SK-N-SH treated with all-trans-retinoic acid at 6 μM for 48 hours (cell line): ENCODE data around the gene SUFU.
A peak's percentile ranks its signal among the peaks of the same experiment; 100 is the strongest.

Experiments used
- ATAC-seq: fragments of 200-7000 bp; cut with Tn5 transposase; 3 replicates; pipeline ENCODE4 v1.9.1; 2020; ENCODE audit warnings: mild to moderate bottlenecking, moderate library complexity
- ARNTL ChIP-seq: fragments of 450-650 bp; formaldehyde crosslinking; IDR thresholded peaks from 2 replicates; pipeline ENCODE4 v1.5.0; 2020; ENCODE audit warnings: low read depth, mild to moderate bottlenecking, moderate library complexity, borderline replicate concordance
- BACH2 ChIP-seq: fragments of 250-450 bp; sonication (Bioruptor Pico); IDR thresholded peaks from 2 replicates; pipeline ENCODE4 v1.9.0; 2021; ENCODE audit warnings: mild to moderate bottlenecking, borderline replicate concordance
- ESRRG ChIP-seq: fragments of 250-450 bp; sonication (Bioruptor Pico); IDR thresholded peaks from 2 replicates; pipeline ENCODE4 v1.6.1; 2021; ENCODE audit warnings: mild to moderate bottlenecking
- GLIS3 ChIP-seq: fragments of 250-450 bp; sonication (Bioruptor Pico); IDR thresholded peaks from 2 replicates; pipeline ENCODE4 v1.5.0; 2020; ENCODE audit warnings: mild to moderate bottlenecking, moderate library complexity
- ISL1 ChIP-seq: fragments of 250-450 bp; sonication (Bioruptor Pico); IDR thresholded peaks from 2 replicates; pipeline ENCODE4 v2.1.2; 2022; ENCODE audit warnings: mild to moderate bottlenecking, moderate library complexity
- OSR1 ChIP-seq: fragments of 250-450 bp; sonication (Bioruptor Pico); IDR thresholded peaks from 2 replicates; pipeline ENCODE4 v1.8.0; 2022; ENCODE audit warnings: moderate library complexity, mild to moderate bottlenecking, inconsistent platforms
- RARB ChIP-seq: fragments of 250-450 bp; sonication (Bioruptor Pico); IDR thresholded peaks from 2 replicates; pipeline ENCODE4 v1.8.0; 2021; ENCODE audit warnings: mild to moderate bottlenecking, moderate library complexity
- TCF4 ChIP-seq: fragments of 250-450 bp; sonication (Bioruptor Pico); IDR thresholded peaks from 2 replicates; pipeline ENCODE4 v1.8.0; 2021; ENCODE audit warnings: mild to moderate bottlenecking, moderate library complexity, borderline replicate concordance
- TOX ChIP-seq: fragments of 250-450 bp; sonication (Bioruptor Pico); IDR thresholded peaks from 2 replicates; pipeline ENCODE4 v1.8.0; 2021; ENCODE audit warnings: mild to moderate bottlenecking, moderate library complexity, borderline replicate concordance
- ZC3H10 ChIP-seq: fragments of 250-450 bp; sonication (Bioruptor Pico); IDR thresholded peaks from 2 replicates; pipeline ENCODE4 v1.5.1; 2021; ENCODE audit warnings: mild to moderate bottlenecking, moderate library complexity
- ZFP3 ChIP-seq: fragments of 250-450 bp; sonication (Bioruptor Pico); IDR thresholded peaks from 2 replicates; pipeline ENCODE4 v1.5.0; 2020; ENCODE audit warnings: mild to moderate bottlenecking, moderate library complexity
- ZFP30 ChIP-seq: fragments of 450-650 bp; formaldehyde crosslinking; IDR thresholded peaks from 2 replicates; pipeline ENCODE4 v1.5.0; 2022; ENCODE audit warnings: mild to moderate bottlenecking, moderate library complexity
- ZNF565 ChIP-seq: fragments of 450-650 bp; formaldehyde crosslinking; conservative IDR thresholded peaks from 2 replicates; pipeline ENCODE4 v1.5.0; 2020; ENCODE audit warnings: low read depth, mild to moderate bottlenecking, moderate library complexity
- ZNF70 ChIP-seq: fragments of 450-650 bp; formaldehyde crosslinking; IDR thresholded peaks from 2 replicates; pipeline ENCODE4 v1.5.0; 2020; ENCODE audit warnings: mild to moderate bottlenecking, moderate library complexity
- TF ChIP-seq, protein P1 (sequence below): fragments of 250-450 bp; sonication (Bioruptor Pico); IDR thresholded peaks from 2 replicates; pipeline ENCODE4 v1.5.1; 2021; ENCODE audit warnings: mild to moderate bottlenecking, moderate library complexity
- TF ChIP-seq, protein P2 (sequence below): fragments of 250-450 bp; sonication (Bioruptor Pico); IDR thresholded peaks from 2 replicates; pipeline ENCODE4 v1.8.0; 2021; ENCODE audit warnings: low read depth, mild to moderate bottlenecking, moderate library complexity, borderline replicate concordance
- TF ChIP-seq, protein P3 (sequence below): fragments of 250-450 bp; sonication (Bioruptor Pico); IDR thresholded peaks from 2 replicates; pipeline ENCODE4 v1.5.0; 2020; ENCODE audit warnings: mild to moderate bottlenecking, moderate library complexity

The SUFU gene

DNA sequence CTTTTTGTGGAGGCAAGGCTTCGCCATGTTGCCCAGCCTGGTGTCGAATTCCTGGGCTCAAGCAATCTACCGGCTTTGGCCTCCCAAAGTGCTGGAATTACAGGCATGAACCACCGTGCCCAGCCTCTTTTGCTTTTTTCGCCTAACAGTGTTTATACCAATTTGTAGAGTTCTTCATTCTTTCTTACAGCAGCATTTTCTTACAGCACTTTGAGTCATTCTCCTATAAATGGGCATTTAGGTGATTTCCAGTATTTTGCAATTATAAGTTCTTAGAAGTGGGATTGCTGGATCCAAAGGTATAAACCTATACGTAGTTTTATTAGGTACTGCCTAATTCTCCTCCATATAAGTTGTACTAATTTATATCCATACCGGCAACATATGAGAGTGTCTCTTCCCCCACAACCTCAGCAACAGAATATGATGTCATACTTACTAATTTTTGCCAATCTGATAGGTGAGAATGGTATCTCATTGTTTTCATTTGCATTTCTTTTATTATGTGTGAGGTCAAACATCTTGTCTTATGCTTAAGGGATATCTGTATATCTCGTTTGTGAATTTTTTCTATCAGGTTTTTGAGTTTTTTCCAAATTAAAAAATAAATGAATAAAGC lies 39.1 kb downstream of the SUFU start:
- TF ChIP-seq ZNF565 (CRISPR knock-in tag) (no peak), TCF4 (CRISPR knock-in tag) (no peak), OSR1 (CRISPR knock-in tag) (no peak), BACH2 (CRISPR knock-in tag) (no peak)
- TF ChIP-seq, protein P1, sequence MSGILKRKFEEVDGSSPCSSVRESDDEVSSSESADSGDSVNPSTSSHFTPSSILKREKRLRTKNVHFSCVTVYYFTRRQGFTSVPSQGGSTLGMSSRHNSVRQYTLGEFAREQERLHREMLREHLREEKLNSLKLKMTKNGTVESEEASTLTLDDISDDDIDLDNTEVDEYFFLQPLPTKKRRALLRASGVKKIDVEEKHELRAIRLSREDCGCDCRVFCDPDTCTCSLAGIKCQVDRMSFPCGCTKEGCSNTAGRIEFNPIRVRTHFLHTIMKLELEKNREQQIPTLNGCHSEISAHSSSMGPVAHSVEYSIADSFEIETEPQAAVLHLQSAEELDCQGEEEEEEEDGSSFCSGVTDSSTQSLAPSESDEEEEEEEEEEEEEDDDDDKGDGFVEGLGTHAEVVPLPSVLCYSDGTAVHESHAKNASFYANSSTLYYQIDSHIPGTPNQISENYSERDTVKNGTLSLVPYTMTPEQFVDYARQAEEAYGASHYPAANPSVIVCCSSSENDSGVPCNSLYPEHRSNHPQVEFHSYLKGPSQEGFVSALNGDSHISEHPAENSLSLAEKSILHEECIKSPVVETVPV (CRISPR knock-in tag), result no peak
- ATAC-seq, result no peak

DNA sequence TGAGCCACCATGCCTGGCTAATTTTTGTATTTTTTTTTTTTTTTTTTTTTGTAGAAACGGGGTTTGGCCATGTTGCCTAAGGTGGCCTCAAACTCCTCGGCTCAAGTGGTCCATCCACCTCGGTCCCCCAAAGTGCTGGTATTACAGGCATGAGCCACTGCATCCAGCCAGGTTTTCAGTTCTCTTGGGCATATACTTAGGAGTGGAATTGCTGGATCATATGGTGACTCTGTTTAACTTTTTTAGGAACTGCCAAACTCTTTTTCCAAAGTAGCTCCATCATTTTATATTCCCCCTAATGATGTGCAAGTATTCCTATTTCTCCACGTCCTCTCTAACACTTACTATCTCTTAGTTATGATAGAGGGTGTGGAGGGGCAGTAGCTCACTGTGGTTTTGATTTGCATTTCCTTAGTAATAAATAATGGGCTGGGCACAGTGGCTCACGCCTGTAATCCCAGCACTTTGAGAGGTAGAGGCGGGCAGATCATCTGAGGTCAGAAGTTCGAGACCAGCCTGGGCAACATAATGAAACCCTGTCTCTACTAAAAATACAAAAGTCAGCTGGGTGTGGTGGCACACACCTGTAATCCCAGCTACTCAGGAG lies 41.6 kb downstream of the SUFU start:
- ATAC-seq, result no peak
- TF ChIP-seq RARB (CRISPR knock-in tag), result no peak
- no peak for TF ChIP-seq ZFP3 (CRISPR knock-in tag)
- TF ChIP-seq BACH2 (CRISPR knock-in tag), result no peak
- TF ChIP-seq TCF4 (CRISPR knock-in tag), result no peak
- no peak for TF ChIP-seq OSR1 (CRISPR knock-in tag)

DNA sequence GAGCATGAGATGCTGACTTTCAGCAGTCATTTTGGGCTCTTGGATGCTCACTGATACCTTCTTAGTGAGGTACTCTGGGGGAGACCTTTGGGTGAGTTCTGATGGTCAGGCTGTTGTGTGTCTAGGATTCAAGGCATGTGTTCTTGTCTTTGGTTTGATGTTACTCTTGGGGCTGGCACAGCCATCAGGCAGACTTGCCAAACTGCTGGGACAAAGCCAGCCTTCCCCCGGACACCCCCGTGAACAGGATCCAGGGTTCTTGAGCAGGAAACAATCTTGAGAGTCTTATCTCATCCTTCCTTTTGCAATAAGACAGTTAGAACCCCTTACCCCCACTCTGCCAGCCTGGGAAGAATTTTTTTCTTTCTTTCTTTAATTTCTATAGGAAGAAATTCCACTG lies 42.2 kb downstream of the SUFU start:
- ATAC-seq, result no peak

DNA sequence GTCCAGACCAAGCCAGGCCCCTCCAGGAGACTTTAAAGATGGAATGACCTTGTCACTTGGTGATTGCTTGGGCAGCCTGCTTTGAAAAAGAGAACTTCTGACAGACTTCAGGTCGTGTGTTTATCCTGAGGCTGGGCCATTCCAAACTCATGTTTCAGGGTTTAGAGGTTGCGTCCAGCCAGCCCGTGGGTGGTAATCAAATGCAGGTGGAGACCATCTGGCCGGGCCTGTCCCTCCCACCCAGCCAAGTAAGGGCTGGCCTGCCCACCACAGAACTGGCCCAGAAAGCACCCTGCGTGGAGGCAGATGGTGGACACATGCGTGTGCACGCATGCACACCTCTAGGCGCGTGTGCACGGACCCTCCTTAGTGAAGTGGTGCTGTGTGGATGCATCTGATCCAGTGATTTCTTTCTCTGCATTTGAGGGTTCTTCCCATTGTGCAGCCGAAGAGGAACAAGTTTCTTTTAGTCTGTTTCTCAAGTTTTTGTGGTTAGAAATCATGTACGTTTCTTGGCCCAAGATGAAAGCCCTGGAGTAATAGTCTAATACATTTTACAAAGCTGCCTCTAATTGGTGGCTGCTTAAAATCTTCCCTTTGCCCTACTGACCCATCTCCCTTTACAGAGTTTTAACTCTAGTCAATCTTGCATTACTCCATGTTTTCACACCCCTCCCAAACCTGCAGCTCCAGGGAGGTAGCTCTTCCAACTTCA lies 43.0 kb downstream of the SUFU start:
- TF ChIP-seq ZC3H10 (CRISPR knock-in tag) (no peak), TCF4 (CRISPR knock-in tag) (peak; percentile 62; the same call in 1 of the 2 replicates), ZFP30 (CRISPR knock-in tag) (no peak), GLIS3 (CRISPR knock-in tag) (no peak)
- peak; percentile 88 for ATAC-seq

More for the DNA sequence above, 42.2 kb downstream of the SUFU start:
- no peak for TF ChIP-seq RARB (CRISPR knock-in tag)
- TF ChIP-seq ZFP3 (CRISPR knock-in tag), result no peak
- TF ChIP-seq ISL1 (CRISPR knock-in tag), result no peak
- no peak for TF ChIP-seq ZC3H10 (CRISPR knock-in tag)
- TF ChIP-seq ESRRG (CRISPR knock-in tag), result no peak
- TF ChIP-seq, protein P2, sequence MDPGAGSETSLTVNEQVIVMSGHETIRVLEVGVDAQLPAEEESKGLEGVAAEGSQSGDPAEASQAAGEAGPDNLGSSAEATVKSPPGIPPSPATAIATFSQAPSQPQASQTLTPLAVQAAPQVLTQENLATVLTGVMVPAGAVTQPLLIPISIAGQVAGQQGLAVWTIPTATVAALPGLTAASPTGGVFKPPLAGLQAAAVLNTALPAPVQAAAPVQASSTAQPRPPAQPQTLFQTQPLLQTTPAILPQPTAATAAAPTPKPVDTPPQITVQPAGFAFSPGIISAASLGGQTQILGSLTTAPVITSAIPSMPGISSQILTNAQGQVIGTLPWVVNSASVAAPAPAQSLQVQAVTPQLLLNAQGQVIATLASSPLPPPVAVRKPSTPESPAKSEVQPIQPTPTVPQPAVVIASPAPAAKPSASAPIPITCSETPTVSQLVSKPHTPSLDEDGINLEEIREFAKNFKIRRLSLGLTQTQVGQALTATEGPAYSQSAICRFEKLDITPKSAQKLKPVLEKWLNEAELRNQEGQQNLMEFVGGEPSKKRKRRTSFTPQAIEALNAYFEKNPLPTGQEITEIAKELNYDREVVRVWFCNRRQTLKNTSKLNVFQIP (CRISPR knock-in tag), result no peak
- no peak for TF ChIP-seq ARNTL
- no peak for TF ChIP-seq ZFP30 (CRISPR knock-in tag)
- TF ChIP-seq TOX (CRISPR knock-in tag), result no peak
- TF ChIP-seq, protein P1 (CRISPR knock-in tag), result no peak
- TF ChIP-seq ZNF70 (CRISPR knock-in tag), result no peak
- TF ChIP-seq, protein P3, sequence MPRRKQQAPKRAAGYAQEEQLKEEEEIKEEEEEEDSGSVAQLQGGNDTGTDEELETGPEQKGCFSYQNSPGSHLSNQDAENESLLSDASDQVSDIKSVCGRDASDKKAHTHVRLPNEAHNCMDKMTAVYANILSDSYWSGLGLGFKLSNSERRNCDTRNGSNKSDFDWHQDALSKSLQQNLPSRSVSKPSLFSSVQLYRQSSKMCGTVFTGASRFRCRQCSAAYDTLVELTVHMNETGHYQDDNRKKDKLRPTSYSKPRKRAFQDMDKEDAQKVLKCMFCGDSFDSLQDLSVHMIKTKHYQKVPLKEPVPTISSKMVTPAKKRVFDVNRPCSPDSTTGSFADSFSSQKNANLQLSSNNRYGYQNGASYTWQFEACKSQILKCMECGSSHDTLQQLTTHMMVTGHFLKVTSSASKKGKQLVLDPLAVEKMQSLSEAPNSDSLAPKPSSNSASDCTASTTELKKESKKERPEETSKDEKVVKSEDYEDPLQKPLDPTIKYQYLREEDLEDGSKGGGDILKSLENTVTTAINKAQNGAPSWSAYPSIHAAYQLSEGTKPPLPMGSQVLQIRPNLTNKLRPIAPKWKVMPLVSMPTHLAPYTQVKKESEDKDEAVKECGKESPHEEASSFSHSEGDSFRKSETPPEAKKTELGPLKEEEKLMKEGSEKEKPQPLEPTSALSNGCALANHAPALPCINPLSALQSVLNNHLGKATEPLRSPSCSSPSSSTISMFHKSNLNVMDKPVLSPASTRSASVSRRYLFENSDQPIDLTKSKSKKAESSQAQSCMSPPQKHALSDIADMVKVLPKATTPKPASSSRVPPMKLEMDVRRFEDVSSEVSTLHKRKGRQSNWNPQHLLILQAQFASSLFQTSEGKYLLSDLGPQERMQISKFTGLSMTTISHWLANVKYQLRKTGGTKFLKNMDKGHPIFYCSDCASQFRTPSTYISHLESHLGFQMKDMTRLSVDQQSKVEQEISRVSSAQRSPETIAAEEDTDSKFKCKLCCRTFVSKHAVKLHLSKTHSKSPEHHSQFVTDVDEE (CRISPR knock-in tag), result no peak
